ENCODE data around the gene PTPRJ.
"Not testable (repeated sequence)": the region's sequence is repeated elsewhere in the genome, so short reads cannot be mapped to it uniquely, and the experiment has no call there.

Gene PTPRJ

DNA sequence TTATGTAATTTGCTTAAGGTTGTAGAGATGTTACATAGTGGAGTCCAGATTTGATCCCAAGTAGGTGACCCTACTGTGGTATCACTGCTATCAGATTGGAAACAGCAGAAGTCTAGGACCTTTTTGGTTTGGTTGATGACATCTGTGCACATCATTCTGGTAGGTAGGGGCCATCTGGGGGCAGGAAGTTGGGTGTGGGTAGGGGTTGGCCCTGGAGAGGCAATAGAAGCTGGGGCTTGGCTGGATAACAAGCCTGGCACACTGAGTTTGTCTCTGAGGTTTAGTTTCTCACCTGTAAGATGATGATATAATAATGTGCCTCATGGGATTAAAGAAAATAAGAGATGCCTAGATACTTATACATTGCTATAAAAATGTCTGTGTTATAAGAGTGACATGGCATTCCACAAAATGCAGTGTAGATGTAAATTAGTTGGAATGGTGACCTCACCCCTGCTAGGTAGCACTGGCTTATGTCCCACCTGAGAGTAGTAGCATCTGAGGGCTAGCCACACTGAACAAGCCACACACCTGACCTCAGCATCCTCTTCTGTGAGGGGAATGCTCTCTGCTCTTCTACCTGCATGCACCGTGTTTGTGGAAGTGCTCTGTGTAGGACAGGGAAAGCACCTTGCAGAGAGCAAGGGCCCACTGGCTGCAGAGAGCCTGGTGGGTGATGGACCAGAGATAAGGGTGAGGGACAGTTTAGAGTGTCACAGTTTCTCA lies 36.9 kb downstream of the PTPRJ start:
- no peak for DNase-seq (ENCODE audit: low read depth in 2 of 2, low spot score in 1 of 2)

GRCh38 chr11:48017831-48018527 lies 37.6 kb downstream of the PTPRJ start:
- DNase-seq (ENCODE audit: low read depth in 2 of 2, low spot score in 1 of 2), result no peak

DNA sequence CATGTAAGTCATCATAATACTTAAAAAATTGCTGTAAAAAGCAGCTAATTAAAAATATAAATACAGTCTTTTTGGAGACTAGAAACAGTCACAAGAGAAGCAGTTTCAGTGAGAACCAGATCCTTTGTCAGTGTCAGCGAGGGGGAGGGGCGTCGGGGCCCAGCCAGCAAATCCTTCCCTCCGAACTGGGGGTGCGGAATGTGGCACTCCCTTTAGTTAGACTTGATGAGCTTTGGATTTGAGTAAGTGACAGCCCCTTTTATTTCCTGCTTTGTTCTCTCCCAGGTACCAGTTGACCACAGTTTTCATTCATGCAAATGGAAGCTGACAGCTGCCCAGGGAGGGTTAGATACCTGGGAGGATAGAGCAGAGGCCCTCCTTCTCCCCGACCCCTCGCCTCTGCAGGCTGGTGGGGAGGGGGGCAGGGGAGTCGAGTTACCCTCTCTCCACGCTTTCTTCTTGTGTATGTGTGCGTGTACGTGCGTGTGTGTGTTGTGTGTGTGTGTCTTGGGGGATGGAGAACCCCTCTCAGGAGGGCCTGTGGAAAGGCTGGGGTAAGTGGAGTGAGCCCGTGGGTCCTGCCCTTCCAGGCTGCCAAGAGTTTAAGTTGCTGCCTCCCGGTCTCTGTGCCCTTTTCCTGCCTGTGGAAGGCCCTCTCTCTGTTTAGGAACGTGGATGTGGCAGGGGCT lies 38.3 kb downstream of the PTPRJ start:
- DNase-seq (ENCODE audit: low read depth in 2 of 2, low spot score in 1 of 2), result no peak

- DNase-seq (ENCODE audit: low read depth in 2 of 2, low spot score in 1 of 2), result no peak
Observed at GRCh38 chr11:48019217-48019584, 38.8 kb downstream of the PTPRJ start.

- DNase-seq (ENCODE audit: low read depth in 2 of 2, low spot score in 1 of 2), result no peak
Observed at GRCh38 chr11:48019595-48019994, 39.2 kb downstream of the PTPRJ start.

GRCh38 chr11:48020092-48020755 lies 39.9 kb downstream of the PTPRJ start:
- DNase-seq (ENCODE audit: low read depth in 2 of 2, low spot score in 1 of 2), result no peak

DNA sequence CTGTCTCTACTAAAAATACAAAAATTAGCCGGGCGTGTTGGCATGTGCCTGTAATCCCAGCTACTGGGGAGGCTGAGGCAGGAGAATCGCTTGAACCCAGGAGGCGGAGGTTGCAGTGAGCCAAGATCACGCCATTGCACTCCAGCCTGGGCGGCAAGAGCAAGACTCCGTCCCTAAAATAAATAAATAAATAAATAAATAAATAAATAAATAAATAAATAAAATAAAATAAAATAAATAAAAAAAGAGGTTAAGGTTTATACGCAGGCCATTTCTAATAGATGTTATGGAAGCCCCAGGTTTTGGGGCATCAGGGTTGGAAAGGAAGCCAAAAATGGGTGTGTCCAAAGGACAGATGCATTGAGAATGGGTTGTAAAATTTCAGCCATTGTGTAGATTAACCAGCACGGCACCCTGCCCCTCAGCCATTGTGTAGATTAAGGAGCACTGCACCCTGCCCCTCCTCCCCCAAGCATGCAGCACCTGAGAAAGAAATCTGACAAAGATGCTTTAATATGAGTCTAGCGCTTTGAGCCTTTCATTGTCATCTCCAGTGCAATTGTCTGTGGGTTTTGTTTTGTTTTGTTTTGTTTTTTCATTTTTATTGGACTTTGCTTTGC lies 41.0 kb downstream of the PTPRJ start:
- DNase-seq (ENCODE audit: low read depth in 2 of 2, low spot score in 1 of 2), result not testable (repeated sequence)

DNA sequence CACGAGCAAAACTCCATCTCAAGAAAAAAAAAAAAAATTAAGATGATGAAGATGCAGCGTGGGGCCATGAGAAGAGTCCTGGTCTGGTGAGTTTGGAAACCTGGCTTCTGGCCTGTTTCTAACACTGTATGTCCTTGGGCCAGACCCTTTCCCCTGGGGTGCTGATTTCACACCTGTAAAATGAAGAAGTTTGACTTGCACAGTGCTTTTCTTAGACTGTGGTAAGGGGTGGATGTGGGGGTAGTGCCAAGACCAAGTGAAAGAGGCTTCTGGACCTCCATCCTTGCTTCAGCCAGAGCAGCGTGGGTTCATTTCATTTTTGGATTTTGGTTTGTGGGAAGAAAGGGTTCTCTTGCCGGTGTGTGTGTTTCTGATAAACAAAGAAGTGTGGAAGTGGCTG lies 42.1 kb downstream of the PTPRJ start:
- DNase-seq (ENCODE audit: low read depth in 2 of 2, low spot score in 1 of 2), result no peak

DNA sequence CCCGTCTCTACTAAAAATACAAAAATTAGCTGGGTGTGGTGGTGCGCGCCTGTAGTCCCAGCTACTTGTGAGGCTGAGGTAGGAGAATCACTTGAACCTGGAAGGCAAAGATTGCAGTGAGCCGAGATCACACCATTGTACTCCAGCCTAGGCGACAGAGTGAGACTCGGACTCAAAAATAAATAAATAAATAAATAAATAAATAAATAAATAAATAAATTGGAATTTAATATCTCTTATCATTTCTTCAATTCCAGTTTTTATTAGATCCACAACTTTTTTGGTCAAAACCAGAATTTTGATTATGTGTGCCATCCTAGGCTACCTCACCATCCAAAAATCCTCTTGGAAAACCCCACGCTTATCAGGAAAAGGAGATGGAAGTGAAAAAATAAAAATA lies 43.2 kb downstream of the PTPRJ start:
- not testable (repeated sequence) for DNase-seq (ENCODE audit: low read depth in 2 of 2, low spot score in 1 of 2)

- DNase-seq (ENCODE audit: low read depth in 2 of 2, low spot score in 1 of 2), result no peak
Observed at GRCh38 chr11:48024635-48025071, 44.3 kb downstream of the PTPRJ start.

DNA sequence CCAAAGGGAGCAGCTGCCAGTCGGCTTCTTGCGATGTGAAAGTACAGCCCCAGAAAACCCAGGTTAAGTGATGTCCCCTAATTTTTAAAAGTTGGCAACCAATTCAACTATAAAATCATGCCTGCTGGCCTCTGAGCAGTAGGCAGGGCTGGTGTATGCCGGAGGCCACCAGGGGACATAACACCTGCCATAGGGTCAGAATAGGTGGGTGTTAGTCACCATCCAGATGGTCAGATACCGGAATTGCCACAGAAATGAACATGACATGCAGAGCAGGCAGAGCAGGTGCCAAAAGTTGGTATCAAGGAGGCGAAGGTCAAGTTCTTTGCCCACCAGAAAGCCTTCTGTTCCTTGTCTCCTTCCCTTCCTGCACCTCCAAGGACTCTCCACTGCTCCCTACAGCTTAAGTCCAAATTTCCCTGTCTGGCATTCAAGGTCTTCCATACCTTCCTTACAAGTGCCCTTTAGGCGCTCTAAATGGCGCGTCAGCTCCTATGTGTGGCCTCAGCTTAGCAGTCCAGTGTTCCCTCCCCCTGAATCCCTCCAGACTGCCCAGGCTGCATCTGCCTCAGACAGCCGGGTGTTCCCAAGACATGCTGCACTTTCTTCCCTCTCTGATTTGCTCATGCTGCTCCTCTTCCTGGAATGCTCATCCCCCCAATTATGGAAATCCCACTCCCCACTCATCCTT lies 45.1 kb downstream of the PTPRJ start:
- no peak for DNase-seq (ENCODE audit: low read depth in 2 of 2, low spot score in 1 of 2)

DNA sequence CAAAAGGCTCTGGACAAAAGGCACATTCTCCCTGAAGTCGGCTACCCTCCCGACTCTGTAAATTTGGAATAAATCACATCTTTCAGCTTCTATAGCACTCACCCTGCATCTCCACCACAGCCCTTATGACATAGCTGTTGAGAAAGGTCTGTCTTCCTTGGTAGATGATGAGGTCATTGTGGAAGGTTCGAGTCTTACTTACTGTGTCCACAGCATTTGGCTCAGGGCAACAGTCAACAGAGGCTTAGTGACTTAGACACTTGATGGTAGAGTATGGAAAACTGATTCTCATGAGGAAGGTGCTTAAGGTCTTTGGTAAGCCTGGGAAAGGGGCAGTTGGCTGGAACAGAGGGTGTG lies 45.6 kb downstream of the PTPRJ start:
- DNase-seq (ENCODE audit: low read depth in 2 of 2, low spot score in 1 of 2), result no peak

GRCh38 chr11:48028914-48029680 lies 48.7 kb downstream of the PTPRJ start:
- DNase-seq (ENCODE audit: low read depth in 2 of 2, low spot score in 1 of 2), result no peak

DNA sequence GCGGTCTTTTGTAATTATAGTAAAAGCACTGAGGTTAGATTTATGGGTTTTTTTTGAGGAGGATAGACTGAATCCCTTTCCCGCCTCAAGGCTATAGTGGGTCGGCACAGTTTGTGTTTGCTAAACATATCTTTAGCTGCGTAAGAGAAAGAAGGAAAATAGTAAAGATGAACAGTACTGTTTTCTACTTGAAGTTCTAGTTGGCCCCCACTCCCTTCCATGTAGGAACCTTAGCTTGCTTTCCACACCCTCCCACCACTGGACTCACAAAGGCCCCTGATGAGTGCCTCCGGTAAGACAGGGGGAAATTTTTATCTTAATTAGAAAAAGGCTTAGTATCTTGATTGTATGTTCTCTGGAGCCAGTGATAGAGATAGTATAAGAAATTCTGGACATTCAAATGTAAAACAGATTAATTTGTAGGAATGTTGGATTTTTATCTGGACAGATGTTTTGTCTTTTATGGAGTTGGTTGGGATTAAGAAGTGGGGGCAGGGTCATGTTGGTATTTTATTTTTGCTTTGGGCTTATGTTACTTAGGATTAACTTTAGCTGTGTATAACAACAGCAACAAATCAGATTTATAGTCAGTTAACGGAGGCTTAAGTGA lies 49.4 kb downstream of the PTPRJ start:
- DNase-seq (ENCODE audit: low read depth in 2 of 2, low spot score in 1 of 2), result no peak

DNA sequence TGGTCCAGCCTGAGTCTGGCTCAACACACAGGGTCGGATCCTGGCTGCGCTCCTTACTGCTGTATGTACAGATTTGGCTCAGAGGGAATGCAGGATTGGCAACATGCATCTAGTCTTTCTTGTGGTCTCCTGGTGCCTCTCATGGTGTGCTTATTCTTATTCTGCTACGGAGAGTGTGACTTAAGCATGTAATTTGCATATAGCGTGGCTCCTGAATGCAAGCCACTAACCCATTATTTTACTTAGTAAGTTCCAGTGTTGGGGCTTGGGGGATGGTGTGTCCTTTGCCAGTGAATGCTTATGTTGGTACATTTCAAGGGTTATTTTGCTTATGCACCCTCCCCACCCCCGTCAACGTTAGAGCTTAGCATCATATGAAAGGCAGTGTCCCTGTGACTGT lies 51.2 kb downstream of the PTPRJ start:
- no peak for DNase-seq (ENCODE audit: low read depth in 2 of 2, low spot score in 1 of 2)

- no peak for DNase-seq (ENCODE audit: low read depth in 2 of 2, low spot score in 1 of 2)
Observed at GRCh38 chr11:48032721-48033120, 52.4 kb downstream of the PTPRJ start.

- DNase-seq (ENCODE audit: low read depth in 2 of 2, low spot score in 1 of 2), result no peak
Observed at GRCh38 chr11:48033918-48034341, 53.6 kb downstream of the PTPRJ start.

DNA sequence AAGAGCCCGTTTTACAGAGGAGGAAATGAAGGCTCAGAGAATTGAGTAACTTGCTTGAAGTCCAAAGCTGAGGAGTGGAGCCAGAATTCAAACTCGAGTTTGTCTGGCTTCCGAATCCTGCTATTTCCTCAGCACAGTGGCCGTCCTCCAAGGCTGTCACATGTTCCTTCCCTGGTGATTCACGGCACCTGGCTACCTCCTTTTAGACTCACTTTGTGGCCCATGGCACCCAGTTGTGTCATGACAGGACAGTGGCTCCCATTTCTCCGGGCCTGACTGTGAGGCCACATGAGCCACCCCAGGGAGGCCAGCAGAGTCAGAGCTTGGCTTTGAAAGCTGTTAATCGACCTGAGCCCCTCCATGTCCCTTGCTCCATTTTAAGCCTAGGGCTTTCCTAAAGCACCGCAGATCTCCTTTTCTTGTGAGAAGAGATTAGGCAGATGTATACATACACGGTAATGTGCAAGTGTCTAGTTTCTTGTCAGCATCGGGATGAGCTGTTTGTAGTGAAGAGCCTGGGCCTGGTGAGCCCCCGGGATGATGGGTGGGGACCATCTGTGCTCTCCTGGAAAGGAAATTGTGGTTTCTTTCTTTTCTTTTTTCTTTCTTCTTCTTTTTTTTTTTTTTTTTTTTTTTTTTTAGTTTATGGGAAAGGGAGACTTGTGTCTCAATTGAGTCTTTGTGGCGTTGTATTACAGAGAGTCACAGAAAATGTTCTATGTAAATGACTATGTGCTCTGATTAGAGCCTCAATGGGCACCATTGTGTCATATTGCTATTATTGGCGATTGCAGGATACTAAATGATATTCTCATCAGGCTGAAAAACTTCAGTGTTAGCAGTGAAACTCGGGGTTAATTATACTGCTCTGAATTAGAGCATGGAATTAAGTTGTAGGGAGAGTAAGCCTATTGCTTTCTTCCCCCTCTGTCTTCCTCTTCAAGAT lies 54.8 kb downstream of the PTPRJ start:
- DNase-seq (ENCODE audit: low read depth in 2 of 2, low spot score in 1 of 2), result no peak
